GM12878 (cell line): ENCODE measurements around the gene GMDS. TPM values are rescaled to one million over a fixed set of nuclear protein-coding genes. Genes with fewer than 3 reads are reported as not detected.
A peak's percentile ranks its signal among the peaks of the same experiment; 100 is the strongest.

ENCODE experiments used
- ATF7 ChIP-seq: fragments of 450-650 bp; IDR thresholded peaks from 2 replicates; pipeline ENCODE4 v1.6.1; 2016; ENCODE audit warnings: low read depth, mild to moderate bottlenecking
- BCL11A ChIP-seq: IDR thresholded peaks from 2 replicates; pipeline ENCODE4 v1.6.1; 2011; ENCODE audit warnings: low read depth, low read length
- BRCA1 ChIP-seq: IDR thresholded peaks from 2 replicates; pipeline ENCODE4 v1.6.1; 2011; ENCODE audit warnings: low read depth, low read length, improper control_type of control experiment
- E4F1 ChIP-seq: fragments of 450-650 bp; IDR thresholded peaks from 2 replicates; pipeline ENCODE4 v1.6.1; 2018; ENCODE audit warnings: borderline replicate concordance, mild to moderate bottlenecking; ENCODE audit not compliant: partially characterized antibody
- EED ChIP-seq: sonication (generic); IDR thresholded peaks from 2 replicates; pipeline ENCODE4 v1.6.1; 2016; ENCODE audit warnings: antibody characterized with exemption, low read depth
- EP300 ChIP-seq, 2 experiments: fragments of 150-350 bp in 1 of 2; IDR thresholded peaks; 2 replicates each; pipeline ENCODE4 v1.6.1; 2011 to 2012; ENCODE audit warnings: low read depth in 2 of 2, low read length in 2 of 2, borderline replicate concordance in 1 of 2, improper control_type of control experiment in 1 of 2, inconsistent platforms in 1 of 2; ENCODE audit not compliant: control insufficient read depth in 1 of 2
- ETV6 ChIP-seq, 2 experiments: fragments of 450-650 bp in 1 of 2; IDR thresholded peaks in 1 of 2; conservative IDR thresholded peaks in 1 of 2; 2 replicates each; pipeline ENCODE4 v1.6.1; 2014; ENCODE audit warnings: antibody characterized with exemption in 1 of 2, borderline replicate concordance in 1 of 2, low read depth in 1 of 2, mild to moderate bottlenecking in 1 of 2, moderate library complexity in 1 of 2
- IKZF1 ChIP-seq: fragments of 450-650 bp; conservative IDR thresholded peaks from 2 replicates; pipeline ENCODE4 v1.6.1; 2017; ENCODE audit warnings: antibody characterized with exemption, mild to moderate bottlenecking
- JUNB ChIP-seq: IDR thresholded peaks from 2 replicates; pipeline ENCODE4 v1.6.1; 2016; ENCODE audit warnings: antibody characterized with exemption, mild to moderate bottlenecking
- JUND ChIP-seq: IDR thresholded peaks from 2 replicates; pipeline ENCODE4 v1.6.1; 2012; ENCODE audit warnings: low read depth, mild to moderate bottlenecking, low read length, improper control_type of control experiment, moderate library complexity
- LARP7 ChIP-seq: fragments of 450-650 bp; IDR thresholded peaks from 2 replicates; pipeline ENCODE4 v1.6.1; 2017; ENCODE audit warnings: mild to moderate bottlenecking
- MYC ChIP-seq: IDR thresholded peaks from 2 replicates; pipeline ENCODE4 v1.6.1; 2011; ENCODE audit warnings: mild to moderate bottlenecking, low read length, moderate library complexity, inconsistent platforms; ENCODE audit not compliant: insufficient read depth, insufficient replicate concordance, insufficient read length, severe bottlenecking
- NFIC ChIP-seq: IDR thresholded peaks from 2 replicates; pipeline ENCODE4 v1.6.1; 2012; ENCODE audit warnings: low read depth, mild to moderate bottlenecking, inconsistent platforms, low read length, moderate library complexity
- NFXL1 ChIP-seq: fragments of 450-650 bp; IDR thresholded peaks from 2 replicates; pipeline ENCODE4 v1.6.1; 2017; ENCODE audit warnings: antibody characterized with exemption, mild to moderate bottlenecking, borderline replicate concordance
- PAX5 ChIP-seq: IDR thresholded peaks from 2 replicates; pipeline ENCODE4 v1.6.1; 2011; ENCODE audit warnings: low read depth, low read length, borderline replicate concordance
- POLR2A ChIP-seq: IDR thresholded peaks from 2 replicates; pipeline ENCODE4 v1.6.1; 2011; ENCODE audit warnings: low read depth, mild to moderate bottlenecking, low read length
- RBBP5 ChIP-seq: fragments of 200-600 bp; sonication (generic); conservative IDR thresholded peaks from 2 replicates; pipeline ENCODE4 v1.6.1; 2016
- RFX5 ChIP-seq: IDR thresholded peaks from 2 replicates; pipeline ENCODE4 v1.6.1; 2011; ENCODE audit warnings: low read depth, low read length, improper control_type of control experiment
- SMARCA5 ChIP-seq: fragments of 450-650 bp; IDR thresholded peaks from 2 replicates; pipeline ENCODE4 v1.6.1; 2017; ENCODE audit warnings: mild to moderate bottlenecking
- STAT3 ChIP-seq: IDR thresholded peaks from 2 replicates; pipeline ENCODE4 v1.6.1; 2011; ENCODE audit warnings: low read depth, low read length, improper control_type of control experiment
- ZNF274 ChIP-seq: IDR thresholded peaks from one replicate; pipeline ENCODE4 v1.8.0; 2011; ENCODE audit not compliant: insufficient read length, insufficient read depth
- polyA plus RNA-seq, 11 experiments: library from polyadenylated mRNA; depleted of rRNA in 4 of 11; unstranded in 6 of 11; stranded (reverse) in 5 of 11; fragments of >200 nt; fragmentation: Nextera tagmentation in 4 of 11; fragmentation: Illumina TruSeq in 1 of 11; extraction: Ambion mirVana in 4 of 11; extraction: Trizol in 1 of 11; gene quantifications; 1 replicate in 1 of 11; 2 replicates in 10 of 11; pipeline versions ENCODE4 v1.2.1 to v1.2.3, GENCODE V29; 2011 to 2016; ENCODE audit warnings: inconsistent platforms in 2 of 11, missing spikeins in 2 of 11, low read depth in 1 of 11
- total RNA-seq, 4 experiments: library from RNA; depleted of rRNA in 3 of 4; stranded (reverse); fragments of >200 nt in 3 of 4; fragmentation: Illumina TruSeq in 1 of 4; extraction: Trizol in 1 of 4; gene quantifications; 2 replicates each; pipeline versions ENCODE4 v1.2.1 to v1.2.3, GENCODE V29; 2013 to 2021
- TF ChIP-seq, protein P1 (sequence below): fragments of 450-650 bp; IDR thresholded peaks from 2 replicates; pipeline ENCODE4 v1.6.1; 2017; ENCODE audit warnings: mild to moderate bottlenecking, moderate library complexity
- TF ChIP-seq, protein P2 (sequence below): IDR thresholded peaks from 2 replicates; pipeline ENCODE4 v1.6.1; 2012; ENCODE audit warnings: mild to moderate bottlenecking, low read depth, low read length

Gene GMDS
- total and polyA plus RNA-seq, 10 of the 15 experiments (the other 5 are each of a cell fraction or from before 2014, with no cell fraction given), result 0.61 to 53.8 (median 29.3) TPM

GRCh38 chr6:1770435-1770843, 475.0 kb downstream of the GMDS start (continued):
- TF ChIP-seq E4F1 (no peak), JUNB (no peak; the same call in none of the 2 replicates), PAX5 (peak; percentile 85), ATF7 (peak; percentile 73), POLR2A (peak; percentile 22; the same call in 1 of the 2 replicates), IKZF1 (peak; percentile 88), SMARCA5 (no peak), EED (peak; percentile 36; the same call in 1 of the 2 replicates), NFXL1 (no peak), RBBP5 (no peak), STAT3 (peak; percentile 45; the same call in 1 of the 2 replicates), RFX5 (no peak), JUND (no peak), BRCA1 (no peak), LARP7 (no peak), BCL11A (peak; percentile 77), MYC (no peak), ZNF274 (no peak), ETV6 (conservative IDR thresholded peaks at IDR 0.05 in 1 of 2, IDR thresholded peaks at IDR 0.05 in 1 of 2; ENCODE audit: borderline replicate concordance in 1 of 2, low read depth in 1 of 2) (peak in 1 of 2 experiments; percentile 71; a peak in 1 of 4 replicates), EP300 (IDR thresholded peaks at IDR 0.05; ENCODE audit: borderline replicate concordance in 1 of 2, control insufficient read depth in 1 of 2, low read depth in 2 of 2, low read length in 2 of 2) (peak; percentile 21 to 81; a peak in 3 of 4 replicates), NFIC (peak; percentile 47; the same call in 1 of the 2 replicates)
- TF ChIP-seq, protein P1, sequence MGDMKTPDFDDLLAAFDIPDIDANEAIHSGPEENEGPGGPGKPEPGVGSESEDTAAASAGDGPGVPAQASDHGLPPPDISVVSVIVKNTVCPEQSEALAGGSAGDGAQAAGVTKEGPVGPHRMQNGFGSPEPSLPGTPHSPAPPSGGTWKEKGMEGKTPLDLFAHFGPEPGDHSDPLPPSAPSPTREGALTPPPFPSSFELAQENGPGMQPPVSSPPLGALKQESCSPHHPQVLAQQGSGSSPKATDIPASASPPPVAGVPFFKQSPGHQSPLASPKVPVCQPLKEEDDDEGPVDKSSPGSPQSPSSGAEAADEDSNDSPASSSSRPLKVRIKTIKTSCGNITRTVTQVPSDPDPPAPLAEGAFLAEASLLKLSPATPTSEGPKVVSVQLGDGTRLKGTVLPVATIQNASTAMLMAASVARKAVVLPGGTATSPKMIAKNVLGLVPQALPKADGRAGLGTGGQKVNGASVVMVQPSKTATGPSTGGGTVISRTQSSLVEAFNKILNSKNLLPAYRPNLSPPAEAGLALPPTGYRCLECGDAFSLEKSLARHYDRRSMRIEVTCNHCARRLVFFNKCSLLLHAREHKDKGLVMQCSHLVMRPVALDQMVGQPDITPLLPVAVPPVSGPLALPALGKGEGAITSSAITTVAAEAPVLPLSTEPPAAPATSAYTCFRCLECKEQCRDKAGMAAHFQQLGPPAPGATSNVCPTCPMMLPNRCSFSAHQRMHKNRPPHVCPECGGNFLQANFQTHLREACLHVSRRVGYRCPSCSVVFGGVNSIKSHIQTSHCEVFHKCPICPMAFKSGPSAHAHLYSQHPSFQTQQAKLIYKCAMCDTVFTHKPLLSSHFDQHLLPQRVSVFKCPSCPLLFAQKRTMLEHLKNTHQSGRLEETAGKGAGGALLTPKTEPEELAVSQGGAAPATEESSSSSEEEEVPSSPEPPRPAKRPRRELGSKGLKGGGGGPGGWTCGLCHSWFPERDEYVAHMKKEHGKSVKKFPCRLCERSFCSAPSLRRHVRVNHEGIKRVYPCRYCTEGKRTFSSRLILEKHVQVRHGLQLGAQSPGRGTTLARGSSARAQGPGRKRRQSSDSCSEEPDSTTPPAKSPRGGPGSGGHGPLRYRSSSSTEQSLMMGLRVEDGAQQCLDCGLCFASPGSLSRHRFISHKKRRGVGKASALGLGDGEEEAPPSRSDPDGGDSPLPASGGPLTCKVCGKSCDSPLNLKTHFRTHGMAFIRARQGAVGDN, result no peak
- TF ChIP-seq, protein P2, sequence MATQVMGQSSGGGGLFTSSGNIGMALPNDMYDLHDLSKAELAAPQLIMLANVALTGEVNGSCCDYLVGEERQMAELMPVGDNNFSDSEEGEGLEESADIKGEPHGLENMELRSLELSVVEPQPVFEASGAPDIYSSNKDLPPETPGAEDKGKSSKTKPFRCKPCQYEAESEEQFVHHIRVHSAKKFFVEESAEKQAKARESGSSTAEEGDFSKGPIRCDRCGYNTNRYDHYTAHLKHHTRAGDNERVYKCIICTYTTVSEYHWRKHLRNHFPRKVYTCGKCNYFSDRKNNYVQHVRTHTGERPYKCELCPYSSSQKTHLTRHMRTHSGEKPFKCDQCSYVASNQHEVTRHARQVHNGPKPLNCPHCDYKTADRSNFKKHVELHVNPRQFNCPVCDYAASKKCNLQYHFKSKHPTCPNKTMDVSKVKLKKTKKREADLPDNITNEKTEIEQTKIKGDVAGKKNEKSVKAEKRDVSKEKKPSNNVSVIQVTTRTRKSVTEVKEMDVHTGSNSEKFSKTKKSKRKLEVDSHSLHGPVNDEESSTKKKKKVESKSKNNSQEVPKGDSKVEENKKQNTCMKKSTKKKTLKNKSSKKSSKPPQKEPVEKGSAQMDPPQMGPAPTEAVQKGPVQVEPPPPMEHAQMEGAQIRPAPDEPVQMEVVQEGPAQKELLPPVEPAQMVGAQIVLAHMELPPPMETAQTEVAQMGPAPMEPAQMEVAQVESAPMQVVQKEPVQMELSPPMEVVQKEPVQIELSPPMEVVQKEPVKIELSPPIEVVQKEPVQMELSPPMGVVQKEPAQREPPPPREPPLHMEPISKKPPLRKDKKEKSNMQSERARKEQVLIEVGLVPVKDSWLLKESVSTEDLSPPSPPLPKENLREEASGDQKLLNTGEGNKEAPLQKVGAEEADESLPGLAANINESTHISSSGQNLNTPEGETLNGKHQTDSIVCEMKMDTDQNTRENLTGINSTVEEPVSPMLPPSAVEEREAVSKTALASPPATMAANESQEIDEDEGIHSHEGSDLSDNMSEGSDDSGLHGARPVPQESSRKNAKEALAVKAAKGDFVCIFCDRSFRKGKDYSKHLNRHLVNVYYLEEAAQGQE, result no peak
